Stomach (tissue), 4 donors: ENCODE results near the gene LITAF.

ENCODE experiments used
- CTCF ChIP-seq, 7 experiments: fragments of 450-650 bp in 4 of 7; fragments of 200-600 bp in 3 of 7; sonication (generic) in 3 of 7; IDR thresholded peaks; one replicate each; pipeline ENCODE4 v1.5.1; 2016 to 2019; ENCODE audit warnings: antibody characterized with exemption in 7 of 7, control low read depth in 2 of 7, mild to moderate bottlenecking in 1 of 7
- EP300 ChIP-seq: sonication (generic); formaldehyde crosslinking; IDR thresholded peaks from one replicate; pipeline ENCODE4 v1.6.1; 2017; ENCODE audit warnings: antibody characterized with exemption
- POLR2A ChIP-seq, 4 donors: fragments of 450-650 bp; IDR thresholded peaks; one replicate each; pipeline ENCODE4 v1.6.1; 2016; ENCODE audit warnings: antibody characterized with exemption in 4 of 4, control low read depth in 2 of 4, mild to moderate bottlenecking in 1 of 4, moderate library complexity in 1 of 4
- POLR2AphosphoS5 ChIP-seq, 3 donors: sonication (generic); formaldehyde crosslinking; IDR thresholded peaks; one replicate each; pipeline ENCODE4 v1.6.1; 2016; ENCODE audit warnings: antibody characterized with exemption in 3 of 3

GRCh38 chr16:11599579-11599978, 12.9 kb upstream of the LITAF start:
- no peak for TF ChIP-seq CTCF (IDR thresholded peaks at IDR 0.05)
- TF ChIP-seq EP300: no peak
- TF ChIP-seq POLR2A (IDR thresholded peaks at IDR 0.05): no peak
- TF ChIP-seq POLR2AphosphoS5 (IDR thresholded peaks at IDR 0.05): no peak
